ENCODE measurements around the gene AMFR. TPM values are rescaled to one million over a fixed set of nuclear protein-coding genes. Genes with fewer than 3 reads are reported as not detected.

AMFR gene
- total RNA-seq, 1 experiment from 2014 or later = 66.3 TPM

- CTCF ChIA-PET = interaction anchor here (0.6 to 2.5 kb wide), 14 partner anchors 11 to 853 kb away, joined by 3 to 17 read pairs (median 4); no protein-coding TSS in a partner anchor
These were observed 107.1 kb downstream of the AMFR start for GRCh38 chr16:56317998-56318826.

More at GRCh38 chr16:56317998-56318826, 107.1 kb downstream of the AMFR start:
- RAD21 ChIA-PET (ENCODE audit: low non-redundant PET in 1 of 2, low total read pairs in 2 of 2, uncharacterized antibody in 2 of 2, unreplicated experiment in 2 of 2) = interaction anchor here in 1 of 2 experiments (0.6 to 0.8 kb wide), 2 partner anchors 19 to 374 kb away, joined by 3 to 5 read pairs; no protein-coding TSS in a partner anchor
- POLR2A ChIA-PET = no interaction called here
- Histone ChIP-seq H2AFZ (ENCODE audit: low read depth, low read length, poor library complexity, severe bottlenecking) (peak overlapping the region; percentile 66), H3K36me3 (ENCODE audit: control insufficient read depth in 1 of 2, insufficient read depth in 2 of 2, low read length in 2 of 2) (no peaks in the 10 kb centered on the region), H3K4me1 (ENCODE audit: control insufficient read depth in 1 of 2, insufficient read depth in 2 of 2, low read length in 2 of 2) (peaks cover 4 to 5% of the 10 kb centered on the region in 2 experiments), H3K4me3 (replicated peaks in 1 of 2; ENCODE audit: low read depth in 1 of 2, low read length in 2 of 2) (no peak overlapping the region), H3K27me3 (ENCODE audit: insufficient read depth, low read length) (no peaks in the 10 kb centered on the region), H3K9me2 (ENCODE audit: insufficient read depth) (no peaks in the 10 kb centered on the region), H3K27ac (ENCODE audit: low read depth, low read length) (no peak overlapping the region), H3K9ac (ENCODE audit: low read length) (no peak overlapping the region), H3K79me2 (ENCODE audit: insufficient read depth, low read length) (no peaks in the 10 kb centered on the region), H3K4me2 (ENCODE audit: low read length) (peak overlapping the region; percentile 35; the same call in 1 of the 2 replicates), H4K20me1 (ENCODE audit: insufficient read depth) (no peaks in the 10 kb centered on the region), H3K9me3 (ENCODE audit: control insufficient read depth in 1 of 2, insufficient read depth in 1 of 2, low read depth in 1 of 2, low read length in 2 of 2) (no peaks in the 10 kb centered on the region)
- DNase-seq (ENCODE audit: low read depth, low spot score) = peak; percentile 51
- no peak for TF ChIP-seq EGR1 (IDR thresholded peaks at IDR 0.05; ENCODE audit: low read depth)
- no peak for TF ChIP-seq CBX3 (IDR thresholded peaks at IDR 0.05; ENCODE audit: low read depth)
- peak; percentile 92 for TF ChIP-seq RAD21 (IDR thresholded peaks at IDR 0.05; ENCODE audit: low read depth)
- no peak for TF ChIP-seq SRF (IDR thresholded peaks at IDR 0.05; ENCODE audit: low read depth)
- peak; percentile 31 for TF ChIP-seq YY1 (IDR thresholded peaks at IDR 0.05; ENCODE audit: extremely low read depth, insufficient replicate concordance, low read depth, low read length)
- TF ChIP-seq, protein P1, sequence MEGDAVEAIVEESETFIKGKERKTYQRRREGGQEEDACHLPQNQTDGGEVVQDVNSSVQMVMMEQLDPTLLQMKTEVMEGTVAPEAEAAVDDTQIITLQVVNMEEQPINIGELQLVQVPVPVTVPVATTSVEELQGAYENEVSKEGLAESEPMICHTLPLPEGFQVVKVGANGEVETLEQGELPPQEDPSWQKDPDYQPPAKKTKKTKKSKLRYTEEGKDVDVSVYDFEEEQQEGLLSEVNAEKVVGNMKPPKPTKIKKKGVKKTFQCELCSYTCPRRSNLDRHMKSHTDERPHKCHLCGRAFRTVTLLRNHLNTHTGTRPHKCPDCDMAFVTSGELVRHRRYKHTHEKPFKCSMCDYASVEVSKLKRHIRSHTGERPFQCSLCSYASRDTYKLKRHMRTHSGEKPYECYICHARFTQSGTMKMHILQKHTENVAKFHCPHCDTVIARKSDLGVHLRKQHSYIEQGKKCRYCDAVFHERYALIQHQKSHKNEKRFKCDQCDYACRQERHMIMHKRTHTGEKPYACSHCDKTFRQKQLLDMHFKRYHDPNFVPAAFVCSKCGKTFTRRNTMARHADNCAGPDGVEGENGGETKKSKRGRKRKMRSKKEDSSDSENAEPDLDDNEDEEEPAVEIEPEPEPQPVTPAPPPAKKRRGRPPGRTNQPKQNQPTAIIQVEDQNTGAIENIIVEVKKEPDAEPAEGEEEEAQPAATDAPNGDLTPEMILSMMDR (IDR thresholded peaks at IDR 0.05 in 2 of 3, conservative IDR thresholded peaks at IDR 0.05 in 1 of 3; ENCODE audit: borderline replicate concordance in 1 of 3, insufficient read depth in 1 of 3, low read depth in 2 of 3, low read length in 2 of 3) = peak; percentile 74 to 91 (median 86)
- TF ChIP-seq POLR2AphosphoS5 (IDR thresholded peaks at IDR 0.05; ENCODE audit: low read depth, low read length) = peak; percentile 27; the same call in 1 of the 2 replicates
- ATAC-seq = peak; percentile 99
- intact Hi-C loops (cut with micrococcal nuclease) = loop anchor here (1.0 kb wide), 3 partner anchors 277 to 606 kb away; no protein-coding TSS in a partner anchor
- BruUV-seq (replicated peaks) = no TSS peak

Data from HCT116 (cell line).